PC-3 (cell line): ENCODE measurements around the gene RLN2. TPM values are rescaled to one million over a fixed set of nuclear protein-coding genes. Genes with fewer than 3 reads are reported as not detected.

Experiments
- ATAC-seq: fragments of 200-7000 bp; cut with Tn5 transposase; 2 replicates; pipeline ENCODE4 v1.9.1; 2020; ENCODE audit warnings: mild to moderate bottlenecking, moderate library complexity
- BruUV-seq: library from RNA; stranded (reverse); fragments of 400-500 nt; replicated peaks from 2 replicates; lab custom pipeline; 2021; lab: Mats Ljungman, UMichigan
- CTCF ChIA-PET: fragments of 300-600 bp; sonication (Branson Sonifier 250); formaldehyde crosslinking; loops from one replicate; lab custom pipeline; 2022; ENCODE audit warnings: antibody characterized with exemption; lab: Charles Lee
- POLR2A ChIA-PET: fragments of 300-600 bp; sonication (Branson Sonifier 250); formaldehyde crosslinking; loops from one replicate; lab custom pipeline; 2022; ENCODE audit warnings: antibody characterized with exemption; ENCODE audit not compliant: unreplicated experiment; lab: Charles Lee
- DNase-seq: peaks from one replicate; pipeline ENCODE4 v3.0.0-alpha.2; 2015
- H2AFZ ChIP-seq: fragments of 300-600 bp; sonication (generic); 2 replicates; pipeline ENCODE4 v1.6.0; 2016; ENCODE audit warnings: antibody characterized with exemption, low read length
- H3F3A ChIP-seq: fragments of 300-600 bp; sonication (generic); one replicate; pipeline ENCODE4 v1.6.0; 2017; ENCODE audit warnings: antibody characterized with exemption, low read length, control low read depth, mild to moderate bottlenecking; ENCODE audit not compliant: unreplicated experiment
- H3K27ac ChIP-seq: fragments of 300-600 bp; sonication (generic); 2 replicates; pipeline ENCODE4 v1.5.1; 2016; ENCODE audit warnings: mild to moderate bottlenecking, low read length
- H3K27me3 ChIP-seq: fragments of 300-600 bp; sonication (generic); 2 replicates; pipeline ENCODE4 v1.6.1; 2016; ENCODE audit warnings: low read length, mixed read lengths
- H3K36me3 ChIP-seq: fragments of 300-600 bp; sonication (generic); 2 replicates; pipeline ENCODE4 v1.6.1; 2016; ENCODE audit warnings: low read depth, mixed run types, low read length, mixed read lengths
- H3K4me1 ChIP-seq: fragments of 300-600 bp; sonication (generic); 2 replicates; pipeline ENCODE4 v1.5.1; 2016; ENCODE audit warnings: low read length; ENCODE audit not compliant: insufficient read depth
- H3K4me2 ChIP-seq: fragments of 300-600 bp; sonication (generic); 2 replicates; pipeline ENCODE4 v1.6.0; 2016; ENCODE audit warnings: low read length
- H3K4me3 ChIP-seq: fragments of 300-600 bp; sonication (generic); 2 replicates; pipeline ENCODE4 v1.5.1; 2016; ENCODE audit warnings: mild to moderate bottlenecking, low read length, mixed read lengths
- H3K79me2 ChIP-seq: fragments of 300-600 bp; sonication (generic); 2 replicates; pipeline ENCODE4 v1.6.1; 2017; ENCODE audit warnings: low read length, mixed read lengths
- H3K9ac ChIP-seq: fragments of 300-600 bp; sonication (generic); 2 replicates; pipeline ENCODE4 v1.6.0; 2016; ENCODE audit warnings: mild to moderate bottlenecking, low read length
- H3K9me2 ChIP-seq: fragments of 300-600 bp; sonication (generic); replicated peaks from 2 replicates; pipeline ENCODE4 v1.6.1; 2016; ENCODE audit warnings: mixed run types, low read length, mixed read lengths
- H3K9me3 ChIP-seq: fragments of 300-600 bp; sonication (generic); 2 replicates; pipeline ENCODE4 v1.6.1; 2016; ENCODE audit warnings: low read length, mixed read lengths
- H4K20me1 ChIP-seq: fragments of 300-600 bp; sonication (generic); 2 replicates; pipeline ENCODE4 v1.6.1; 2016; ENCODE audit warnings: low read length, mixed read lengths
- CTCF ChIP-seq: fragments of 300-600 bp; sonication (generic); conservative IDR thresholded peaks from 2 replicates; pipeline ENCODE4 v1.5.1; 2017; ENCODE audit warnings: antibody characterized with exemption, low read depth, mild to moderate bottlenecking, low read length
- EZH2 ChIP-seq: fragments of 300-600 bp; sonication (generic); IDR thresholded peaks from one replicate; pipeline ENCODE4 v1.6.1; 2017; ENCODE audit warnings: antibody characterized with exemption, mild to moderate bottlenecking, low read length; ENCODE audit not compliant: unreplicated experiment
- EZH2phosphoT487 ChIP-seq: fragments of 300-600 bp; sonication (generic); IDR thresholded peaks from 2 replicates; pipeline ENCODE4 v1.6.1; 2018; ENCODE audit warnings: mild to moderate bottlenecking, antibody characterized with exemption, low read length, borderline replicate concordance
- intact Hi-C: fragments of 100-400 bp; cut with micrococcal nuclease; formaldehyde crosslinking; loops from 2 replicates; pipeline ENCODE4 v1.9.0; 2023
- total RNA-seq: library from RNA; depleted of rRNA; stranded (reverse); fragments of >200 nt; gene quantifications from 2 replicates; pipeline ENCODE4 v1.2.3, GENCODE V29; 2014

RLN2 gene
- total RNA-seq, 1 experiment from 2014 or later, result not detected

DNA sequence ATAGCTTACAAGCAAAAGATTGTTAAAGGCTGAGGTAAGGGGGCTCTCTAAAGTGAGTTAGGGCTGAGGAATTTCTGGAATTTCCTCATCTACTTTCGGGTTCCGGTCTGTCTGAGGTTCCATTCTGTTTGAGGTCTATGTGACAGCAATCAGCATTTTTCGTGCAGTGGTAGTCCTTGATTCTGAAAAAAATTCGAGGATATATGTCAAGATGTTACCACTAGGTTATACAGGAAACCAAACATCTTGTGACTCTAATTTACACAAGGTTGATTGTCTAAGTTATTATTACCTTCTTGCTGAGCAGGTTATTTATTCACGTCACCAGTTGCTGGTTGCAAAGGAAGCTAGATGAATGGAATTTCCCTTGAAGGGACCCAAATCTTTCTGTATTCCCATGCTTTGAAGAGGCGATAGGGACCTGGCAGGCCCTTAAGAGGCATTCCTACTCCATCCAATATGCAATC lies 35.2 kb downstream of the RLN2 start:
- H3K27ac ChIP-seq, result no peak overlapping the region
- peaks cover 18% of the 10 kb centered on the region for H3K4me1 ChIP-seq
- ChIA-PET POLR2A (no interaction called here), CTCF (no interaction called here)
- H3K9ac ChIP-seq, result no peak overlapping the region
- DNase-seq (peak; percentile 74), ATAC-seq (peak; percentile 74)
- H3K36me3 ChIP-seq, result no peaks in the 10 kb centered on the region
- H3K79me2 ChIP-seq, result no peaks in the 10 kb centered on the region
- no peaks in the 10 kb centered on the region for H4K20me1 ChIP-seq
- no peaks in the 10 kb centered on the region for H3K9me3 ChIP-seq
- H3F3A ChIP-seq, result no peaks in the 10 kb centered on the region
- BruUV-seq, result no TSS peak
- H3K27me3 ChIP-seq, result no peaks in the 10 kb centered on the region
- TF ChIP-seq EZH2, result no peak
- H2AFZ ChIP-seq, result 0 out of 2 replicates have a peak overlapping the region, but pooled peaks have one; percentile 7
- H3K4me3 ChIP-seq, result no peak overlapping the region
- peak overlapping the region; percentile 62 for H3K4me2 ChIP-seq
- intact Hi-C loops, result loop anchor here (10.0 kb wide), 1 partner anchor 156 kb away; no protein-coding TSS in a partner anchor
- H3K9me2 ChIP-seq, result no peaks in the 10 kb centered on the region

DNA sequence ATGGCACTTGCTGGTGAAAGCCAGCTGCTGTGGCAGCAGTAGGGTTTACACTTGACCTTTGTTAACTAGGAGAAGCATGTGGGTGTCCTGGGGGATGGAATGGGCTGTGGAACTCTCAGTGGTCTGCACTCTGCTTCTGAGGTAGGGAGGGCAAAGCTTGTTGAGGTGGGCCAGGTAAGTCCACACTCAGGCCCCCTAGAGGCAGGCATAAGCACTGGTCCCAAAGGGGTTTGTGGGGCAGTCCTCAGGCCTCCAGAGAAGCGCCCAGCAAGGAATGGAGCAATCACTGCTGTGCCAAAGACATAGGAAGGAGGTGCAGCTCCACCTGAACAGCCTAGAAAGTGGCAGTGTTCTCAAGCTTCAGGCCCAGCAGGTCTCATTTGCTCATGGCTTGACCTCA lies 38.6 kb downstream of the RLN2 start:
- no peak overlapping the region for H3K4me3 ChIP-seq
- no peaks in the 10 kb centered on the region for H3K9me3 ChIP-seq
- H3K4me2 ChIP-seq, result no peak overlapping the region
- no TSS peak for BruUV-seq
- H4K20me1 ChIP-seq, result no peaks in the 10 kb centered on the region
- H3K27ac ChIP-seq, result no peak overlapping the region
- DNase-seq, result no peak
- no peaks in the 10 kb centered on the region for H3K36me3 ChIP-seq
- ChIA-PET CTCF (no interaction called here), POLR2A (no interaction called here)
- H3K4me1 ChIP-seq, result peaks cover 18% of the 10 kb centered on the region
- no peaks in the 10 kb centered on the region for H3K27me3 ChIP-seq
- ATAC-seq, result no peak
- no peaks in the 10 kb centered on the region for H3K9me2 ChIP-seq
- intact Hi-C loops, result loop anchor here (2.0 to 10.0 kb wide), 2 partner anchors 55 to 159 kb away; no protein-coding TSS in a partner anchor
- H3F3A ChIP-seq, result no peaks in the 10 kb centered on the region
- no peak for TF ChIP-seq EZH2
- TF ChIP-seq EZH2phosphoT487, result no peak
- TF ChIP-seq CTCF, result no peak
- no peaks in the 10 kb centered on the region for H3K79me2 ChIP-seq
- no peak overlapping the region for H3K9ac ChIP-seq
- no peak overlapping the region for H2AFZ ChIP-seq

- no TSS peak for BruUV-seq
- Histone ChIP-seq H3K27me3 (no peaks in the 10 kb centered on the region), H3K4me1 (peaks cover 12% of the 10 kb centered on the region), H3F3A (no peaks in the 10 kb centered on the region), H3K79me2 (no peaks in the 10 kb centered on the region), H2AFZ (no peak overlapping the region), H4K20me1 (no peaks in the 10 kb centered on the region), H3K27ac (no peak overlapping the region), H3K4me2 (no peak overlapping the region), H3K9me3 (no peaks in the 10 kb centered on the region), H3K9ac (no peak overlapping the region), H3K36me3 (no peaks in the 10 kb centered on the region), H3K9me2 (no peaks in the 10 kb centered on the region), H3K4me3 (no peak overlapping the region)
- POLR2A ChIA-PET, result no interaction called here
- ATAC-seq (no peak), DNase-seq (no peak)
- intact Hi-C loops, result loop anchor here (2.0 to 10.0 kb wide), 3 partner anchors 57 to 161 kb away; partner anchors contain the start of gene INSL6
- TF ChIP-seq CTCF (no peak), EZH2 (no peak), EZH2phosphoT487 (no peak)
- CTCF ChIA-PET, result interaction anchor here (1.0 kb wide), 1 partner anchor 78 kb away, joined by 4 read pairs; no protein-coding TSS in a partner anchor
Observed at GRCh38 chr9:5264219-5264595, 40.3 kb downstream of the RLN2 start.
